HepG2 (cell line): ENCODE data around the gene GSKIP. TPM values are rescaled to one million over a fixed set of nuclear protein-coding genes. Genes with fewer than 3 reads are reported as not detected.

Experiments used
- BORCS8-MEF2B ChIP-seq: sonication (generic); formaldehyde crosslinking; IDR thresholded peaks from 2 replicates; pipeline ENCODE4 v1.8.0; 2022; ENCODE audit warnings: mild to moderate bottlenecking, missing genetic modification reagents
- CHD2 ChIP-seq: IDR thresholded peaks from 2 replicates; pipeline ENCODE4 v1.6.1; 2011; ENCODE audit warnings: low read depth, low read length, improper control_type of control experiment
- FIP1L1 ChIP-seq: fragments of 200-400 bp; formaldehyde crosslinking; IDR thresholded peaks from 2 replicates; pipeline ENCODE4 v1.6.1; 2018; ENCODE audit warnings: low read depth, mild to moderate bottlenecking, low read length, moderate library complexity, borderline replicate concordance; ENCODE audit not compliant: insufficient read depth
- FOXC1 ChIP-seq: sonication (generic); formaldehyde crosslinking; IDR thresholded peaks from 2 replicates; pipeline ENCODE4 v1.8.0; 2022; ENCODE audit warnings: mild to moderate bottlenecking, missing genetic modification reagents, borderline replicate concordance
- HDAC1 ChIP-seq: sonication (generic); formaldehyde crosslinking; IDR thresholded peaks from 2 replicates; pipeline ENCODE4 v1.5.1; 2020; ENCODE audit warnings: mild to moderate bottlenecking, missing genetic modification reagents
- KAT8 ChIP-seq: IDR thresholded peaks from 2 replicates; pipeline ENCODE4 v1.6.1; 2016; ENCODE audit warnings: missing genetic modification reagents, missing compliant biosample characterization
- MTF2 ChIP-seq: sonication (generic); formaldehyde crosslinking; IDR thresholded peaks from 2 replicates; pipeline ENCODE4 v1.5.0; 2020; ENCODE audit warnings: missing genetic modification reagents, borderline replicate concordance
- PLSCR1 ChIP-seq: sonication (generic); formaldehyde crosslinking; IDR thresholded peaks from 2 replicates; pipeline ENCODE4 v1.5.0; 2020; ENCODE audit warnings: missing genetic modification reagents, mild to moderate bottlenecking, borderline replicate concordance
- RBAK ChIP-seq: sonication (generic); formaldehyde crosslinking; IDR thresholded peaks from 2 replicates; pipeline ENCODE4 v1.5.1; 2020; ENCODE audit warnings: mild to moderate bottlenecking, missing genetic modification reagents
- SOX6 ChIP-seq, 2 experiments: fragments of 450-650 bp in 1 of 2; sonication (generic) in 1 of 2; formaldehyde crosslinking in 1 of 2; IDR thresholded peaks; 2 replicates each; pipeline versions ENCODE4 v1.4.0 to v1.6.1; 2017 to 2020; ENCODE audit warnings: antibody characterized with exemption in 1 of 2, mild to moderate bottlenecking in 1 of 2, missing genetic modification reagents in 1 of 2
- THYN1 ChIP-seq: sonication (generic); formaldehyde crosslinking; IDR thresholded peaks from 2 replicates; pipeline ENCODE4 v1.8.1; 2023; ENCODE audit warnings: low read depth, mild to moderate bottlenecking, moderate library complexity, missing genetic modification reagents, borderline replicate concordance
- ZFP62 ChIP-seq: sonication (generic); formaldehyde crosslinking; IDR thresholded peaks from 2 replicates; pipeline ENCODE4 v1.4.0; 2020; ENCODE audit warnings: missing genetic modification reagents
- ZNF326 ChIP-seq: sonication (generic); formaldehyde crosslinking; IDR thresholded peaks from 2 replicates; pipeline ENCODE4 v1.4.0; 2020; ENCODE audit warnings: missing genetic modification reagents, borderline replicate concordance
- ZNF530 ChIP-seq: sonication (generic); formaldehyde crosslinking; IDR thresholded peaks from 2 replicates; pipeline ENCODE4 v1.5.0; 2020; ENCODE audit warnings: low read depth, mild to moderate bottlenecking, missing genetic modification reagents
- ZNF563 ChIP-seq: sonication (generic); formaldehyde crosslinking; IDR thresholded peaks from 2 replicates; pipeline ENCODE4 v1.8.0; 2022; ENCODE audit warnings: mild to moderate bottlenecking, moderate library complexity, missing genetic modification reagents
- ZNF589 ChIP-seq: sonication (generic); formaldehyde crosslinking; conservative IDR thresholded peaks from 2 replicates; pipeline ENCODE4 v1.8.0; 2022; ENCODE audit warnings: mild to moderate bottlenecking, moderate library complexity, missing genetic modification reagents
- ZNF607 ChIP-seq: sonication (generic); formaldehyde crosslinking; IDR thresholded peaks from 2 replicates; pipeline ENCODE4 v1.5.1; 2020; ENCODE audit warnings: missing genetic modification reagents, mild to moderate bottlenecking, borderline replicate concordance
- ZNF644 ChIP-seq: IDR thresholded peaks from 2 replicates; pipeline ENCODE4 v1.6.1; 2016; ENCODE audit warnings: low read depth
- ZNF704 ChIP-seq: sonication (generic); formaldehyde crosslinking; IDR thresholded peaks from 2 replicates; pipeline ENCODE4 v1.8.1; 2023; ENCODE audit warnings: mild to moderate bottlenecking, inconsistent platforms, moderate library complexity, missing genetic modification reagents, borderline replicate concordance
- ZNF781 ChIP-seq: sonication (generic); formaldehyde crosslinking; IDR thresholded peaks from 2 replicates; pipeline ENCODE4 v1.5.1; 2020; ENCODE audit warnings: borderline replicate concordance, mild to moderate bottlenecking, missing genetic modification reagents; ENCODE audit errors: not compliant biosample characterization
- ZNF788 ChIP-seq: sonication (generic); formaldehyde crosslinking; IDR thresholded peaks from 2 replicates; pipeline ENCODE4 v1.5.0; 2020; ENCODE audit warnings: mild to moderate bottlenecking, missing genetic modification reagents, borderline replicate concordance
- polyA plus RNA-seq, 8 experiments: library from polyadenylated mRNA; depleted of rRNA in 3 of 8; stranded (reverse) in 7 of 8; unstranded in 1 of 8; fragments of >200 nt; fragmentation: Illumina TruSeq in 4 of 8; extraction: Trizol in 4 of 8; gene quantifications; 2 replicates each; pipeline versions ENCODE4 v1.2.1 to v1.2.3, GENCODE V29; 2011 to 2016; ENCODE audit warnings: low read depth in 4 of 8, missing spikeins in 1 of 8, mixed read lengths in 1 of 8; ENCODE audit not compliant: insufficient read depth in 1 of 8
- total RNA-seq, 5 experiments: library from RNA; depleted of rRNA; stranded (reverse); fragments of >200 nt; fragmentation: Illumina TruSeq; extraction: Trizol; gene quantifications; 2 replicates each; pipeline ENCODE4 v1.2.3, GENCODE V29; 2016; ENCODE audit warnings: low read depth in 1 of 5
- TF ChIP-seq, protein P1 (sequence below): sonication (generic); formaldehyde crosslinking; IDR thresholded peaks from 2 replicates; pipeline ENCODE4 v1.9.0; 2021; ENCODE audit warnings: missing genetic modification reagents, mild to moderate bottlenecking, borderline replicate concordance
- TF ChIP-seq, protein P2 (sequence below): sonication (generic); formaldehyde crosslinking; IDR thresholded peaks from 2 replicates; pipeline ENCODE4 v1.4.0; 2020; ENCODE audit warnings: missing genetic modification reagents

Gene GSKIP
- total and polyA plus RNA-seq, 2 of the 13 experiments (the other 11 are each of a cell fraction or from before 2014, with no cell fraction given), result 12.5 to 27.3 TPM

DNA sequence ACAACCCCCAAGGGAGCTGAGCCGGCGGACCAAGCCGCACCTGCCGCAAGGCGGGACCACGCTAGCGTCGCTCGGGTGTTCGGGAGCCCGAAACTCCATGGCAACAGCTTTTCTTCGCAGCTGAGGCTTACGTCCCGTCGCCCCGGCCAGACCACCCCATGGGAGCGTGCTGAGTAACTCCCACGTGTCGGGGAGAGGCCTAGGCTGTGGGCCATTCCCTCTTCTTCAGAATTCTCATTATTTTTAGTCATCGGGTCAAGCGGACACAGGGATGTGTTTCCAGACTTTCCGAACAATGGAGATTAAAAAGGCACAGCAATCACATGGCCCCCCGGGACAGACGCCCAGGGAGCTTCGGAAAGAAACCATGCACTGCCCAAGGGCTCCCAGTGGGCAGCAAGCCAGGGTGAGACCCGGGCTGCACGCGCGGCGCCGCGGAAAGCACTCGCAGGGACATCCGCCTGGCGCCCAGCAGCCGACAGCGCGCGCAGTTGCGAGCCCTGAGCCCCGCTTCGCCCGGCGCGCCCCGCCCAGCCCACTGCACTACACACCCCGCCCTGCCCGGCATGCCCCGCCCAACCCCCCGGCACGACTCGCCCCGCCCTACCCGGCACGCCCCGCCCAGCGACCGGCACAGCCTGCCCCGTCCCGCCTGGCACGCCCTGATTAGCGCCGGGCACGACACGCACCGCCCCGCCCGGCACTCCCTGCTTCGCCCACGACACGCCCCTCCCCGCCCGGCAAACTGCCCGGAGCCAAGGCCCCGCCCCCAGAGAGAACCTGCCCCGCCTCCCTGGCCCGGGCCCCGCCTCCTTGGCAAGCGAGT, 28.2 kb downstream of the GSKIP start (continued):
- 0 out of 2 replicates have a peak, but pooled peaks have one; percentile 26 for TF ChIP-seq ZNF704
- peak; percentile 35; the same call in 1 of the 2 replicates for TF ChIP-seq HDAC1 (CRISPR knock-in tag)
- no peak for TF ChIP-seq ZFP62 (CRISPR knock-in tag)
- no peak for TF ChIP-seq ZNF781
- no peak for TF ChIP-seq ZNF326 (CRISPR knock-in tag)
- TF ChIP-seq THYN1 (CRISPR knock-in tag), result no peak
- 0 out of 2 replicates have a peak, but pooled peaks have one; percentile 23 for TF ChIP-seq ZNF589
- TF ChIP-seq KAT8, result peak; percentile 26; the same call in 1 of the 2 replicates
- peak; percentile 41; the same call in 1 of the 2 replicates for TF ChIP-seq ZNF788 (CRISPR knock-in tag)
- no peak for TF ChIP-seq FIP1L1
- no peak; the same call in 1 of the 2 replicates for TF ChIP-seq CHD2
- TF ChIP-seq MTF2 (CRISPR knock-in tag), result no peak
- TF ChIP-seq, protein P1, sequence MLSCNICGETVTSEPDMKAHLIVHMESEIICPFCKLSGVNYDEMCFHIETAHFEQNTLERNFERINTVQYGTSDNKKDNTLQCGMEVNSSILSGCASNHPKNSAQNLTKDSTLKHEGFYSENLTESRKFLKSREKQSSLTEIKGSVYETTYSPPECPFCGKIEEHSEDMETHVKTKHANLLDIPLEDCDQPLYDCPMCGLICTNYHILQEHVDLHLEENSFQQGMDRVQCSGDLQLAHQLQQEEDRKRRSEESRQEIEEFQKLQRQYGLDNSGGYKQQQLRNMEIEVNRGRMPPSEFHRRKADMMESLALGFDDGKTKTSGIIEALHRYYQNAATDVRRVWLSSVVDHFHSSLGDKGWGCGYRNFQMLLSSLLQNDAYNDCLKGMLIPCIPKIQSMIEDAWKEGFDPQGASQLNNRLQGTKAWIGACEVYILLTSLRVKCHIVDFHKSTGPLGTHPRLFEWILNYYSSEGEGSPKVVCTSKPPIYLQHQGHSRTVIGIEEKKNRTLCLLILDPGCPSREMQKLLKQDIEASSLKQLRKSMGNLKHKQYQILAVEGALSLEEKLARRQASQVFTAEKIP (CRISPR knock-in tag), result no peak
- peak; percentile 58; the same call in 1 of the 2 replicates for TF ChIP-seq ZNF607 (CRISPR knock-in tag)
- TF ChIP-seq PLSCR1 (CRISPR knock-in tag), result no peak
- no peak for TF ChIP-seq ZNF644
- TF ChIP-seq, protein P2, sequence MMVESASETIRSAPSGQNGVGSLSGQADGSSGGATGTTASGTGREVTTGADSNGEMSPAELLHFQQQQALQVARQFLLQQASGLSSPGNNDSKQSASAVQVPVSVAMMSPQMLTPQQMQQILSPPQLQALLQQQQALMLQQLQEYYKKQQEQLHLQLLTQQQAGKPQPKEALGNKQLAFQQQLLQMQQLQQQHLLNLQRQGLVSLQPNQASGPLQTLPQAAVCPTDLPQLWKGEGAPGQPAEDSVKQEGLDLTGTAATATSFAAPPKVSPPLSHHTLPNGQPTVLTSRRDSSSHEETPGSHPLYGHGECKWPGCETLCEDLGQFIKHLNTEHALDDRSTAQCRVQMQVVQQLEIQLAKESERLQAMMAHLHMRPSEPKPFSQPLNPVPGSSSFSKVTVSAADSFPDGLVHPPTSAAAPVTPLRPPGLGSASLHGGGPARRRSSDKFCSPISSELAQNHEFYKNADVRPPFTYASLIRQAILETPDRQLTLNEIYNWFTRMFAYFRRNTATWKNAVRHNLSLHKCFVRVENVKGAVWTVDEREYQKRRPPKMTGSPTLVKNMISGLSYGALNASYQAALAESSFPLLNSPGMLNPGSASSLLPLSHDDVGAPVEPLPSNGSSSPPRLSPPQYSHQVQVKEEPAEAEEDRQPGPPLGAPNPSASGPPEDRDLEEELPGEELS (CRISPR knock-in tag), result no peak
- TF ChIP-seq ZNF530 (CRISPR knock-in tag), result no peak
- peak; percentile 83; the same call in 1 of the 2 replicates for TF ChIP-seq BORCS8-MEF2B
- no peak for TF ChIP-seq RBAK
- no peak for TF ChIP-seq FOXC1 (CRISPR knock-in tag)
- TF ChIP-seq SOX6 (IDR thresholded peaks at IDR 0.05), result no peak
- TF ChIP-seq SOX6 (CRISPR knock-in tag; IDR thresholded peaks at IDR 0.05), result no peak
- TF ChIP-seq ZNF563 (CRISPR knock-in tag), result no peak
